ENCODE data around the gene GNG10. TPM values are rescaled to one million over a fixed set of nuclear protein-coding genes. Genes with fewer than 3 reads are reported as not detected.
A peak's percentile ranks its signal among the peaks of the same experiment; 100 is the strongest.

GNG10 gene
- total and polyA plus RNA-seq, 2 of the 4 experiments (the other 2 are of a cell fraction): 48.8 to 72.7 TPM

GRCh38 chr9:111657051-111657450 is 4.4 kb upstream of the GNG10 start:
- H3K9me1 ChIP-seq (ENCODE audit: insufficient read depth, low read length): no peaks in the 10 kb centered on the region
- CTCF ChIA-PET: no interaction called here
- TF ChIP-seq CHD1 (IDR thresholded peaks at IDR 0.05; ENCODE audit: low read depth, low read length): no peak
- no peak for TF ChIP-seq RAD21 (IDR thresholded peaks at IDR 0.05; ENCODE audit: low read length)
- no peak for TF ChIP-seq POLR2A (IDR thresholded peaks at IDR 0.05; ENCODE audit: low read depth, low read length)
- no peak for TF ChIP-seq MAZ (IDR thresholded peaks at IDR 0.05; ENCODE audit: borderline replicate concordance, low read depth, low read length)
- TF ChIP-seq MXI1 (IDR thresholded peaks at IDR 0.05; ENCODE audit: borderline replicate concordance, low read depth, low read length): no peak
- TF ChIP-seq MAFK (IDR thresholded peaks at IDR 0.05; ENCODE audit: low read depth, low read length): no peak
- no peak for TF ChIP-seq CEBPB (IDR thresholded peaks at IDR 0.05; ENCODE audit: low read depth, low read length)
- TF ChIP-seq BHLHE40 (IDR thresholded peaks at IDR 0.05; ENCODE audit: low read depth, low read length): no peak
- TF ChIP-seq ELK1 (IDR thresholded peaks at IDR 0.05; ENCODE audit: borderline replicate concordance, low read depth, low read length): no peak
- TF ChIP-seq RFX5 (IDR thresholded peaks at IDR 0.05; ENCODE audit: low read depth, low read length): no peak
- no peak for TF ChIP-seq USF2 (IDR thresholded peaks at IDR 0.05; ENCODE audit: low read depth, low read length)
- TF ChIP-seq FOS (IDR thresholded peaks at IDR 0.05; ENCODE audit: low read depth, low read length): no peak
- TF ChIP-seq RCOR1 (IDR thresholded peaks at IDR 0.05; ENCODE audit: insufficient replicate concordance, low read length): no peak
- TF ChIP-seq NFE2L2 (IDR thresholded peaks at IDR 0.05; ENCODE audit: low read depth, low read length): no peak
- TF ChIP-seq SMC3 (IDR thresholded peaks at IDR 0.05; ENCODE audit: low read depth, low read length): no peak
- DNase-seq: no peak
- H2BK120ac ChIP-seq (ENCODE audit: low read depth, low read length): no peak overlapping the region
- H3K56ac ChIP-seq (ENCODE audit: extremely low read depth, insufficient read depth, low read length): 0 out of 2 replicates have a peak overlapping the region, but pooled peaks have one; percentile 1
- POLR2A ChIA-PET (ENCODE audit: unreplicated experiment): no interaction called here
- no peak overlapping the region for H3K18ac ChIP-seq (ENCODE audit: low read depth, low read length)
- H3K79me1 ChIP-seq (ENCODE audit: low read depth in 1 of 2, low read length in 2 of 2): peaks cover 3% of the 10 kb centered on the region in 2 experiments; a peak in 2 of 4 replicates
- H2BK5ac ChIP-seq (ENCODE audit: low read depth, low read length, poor library complexity, severe bottlenecking): no peak overlapping the region
- no peak overlapping the region for H3K4ac ChIP-seq (ENCODE audit: low read depth, low read length)
- H3K9ac ChIP-seq (ENCODE audit: low read depth, low read length): no peak overlapping the region
- H3K36me3 ChIP-seq (ENCODE audit: control insufficient read depth, insufficient read depth, low read length): peaks cover 9% of the 10 kb centered on the region
- H3K27ac ChIP-seq (ENCODE audit: insufficient read depth, low read length): no peak overlapping the region
- in situ Hi-C loops (cut with MboI; ENCODE audit: low sequenced_read_pairs): no loop called here
- H2AK9ac ChIP-seq (replicated peaks; ENCODE audit: low read depth, low read length, poor library complexity): no peak overlapping the region
- no peaks in the 10 kb centered on the region for H3K9me3 ChIP-seq (ENCODE audit: control insufficient read depth, insufficient read depth, low read length)
- no TSS peak for BruUV-seq (replicated peaks)
- 100% methylated on average over 2 of the region's 6 CpGs; no CpG with 5 or more reads in 1 of the 2 experiments for WGBS, 2 experiments (ENCODE audit: extremely low coverage in 2 of 2, insufficient read length in 1 of 2)
- H4K20me1 ChIP-seq (ENCODE audit: insufficient read depth, low read length): peaks cover 2% of the 10 kb centered on the region; the same call in 1 of the 2 replicates
- no peak overlapping the region for H3K4me2 ChIP-seq (ENCODE audit: low read depth, low read length)
- H2BK15ac ChIP-seq (ENCODE audit: low read depth, low read length): no peak overlapping the region
- H3K4me1 ChIP-seq (ENCODE audit: control insufficient read depth, insufficient read depth, low read length): no peaks in the 10 kb centered on the region
- no peak overlapping the region for H4K8ac ChIP-seq (ENCODE audit: low read depth in 2 of 2, low read length in 2 of 2)
- no peak overlapping the region for H3K14ac ChIP-seq (replicated peaks; ENCODE audit: low read depth, low read length)
- no peak overlapping the region for H3K23ac ChIP-seq (ENCODE audit: low read depth, low read length)
- H2AFZ ChIP-seq (replicated peaks; ENCODE audit: low read length, poor library complexity): no peak overlapping the region
- H2AK5ac ChIP-seq (ENCODE audit: low read depth, low read length): no peak overlapping the region
- H4K5ac ChIP-seq (ENCODE audit: low read depth, low read length): no peak overlapping the region
- dilution Hi-C loops (cut with HindIII; ENCODE audit: low sequenced_read_pairs, unreplicated experiment): no loop called here
- ATAC-seq (ENCODE audit: low read depth): no peak
- H3K4me3 ChIP-seq (ENCODE audit: insufficient read depth, low read depth, low read length): no peak overlapping the region
- no peak overlapping the region for H4K91ac ChIP-seq (ENCODE audit: insufficient read depth, low read depth, low read length)
- intact Hi-C loops (cut with micrococcal nuclease): no loop called here
- H2BK20ac ChIP-seq (ENCODE audit: low read depth, low read length): no peak overlapping the region
- no peaks in the 10 kb centered on the region for H3K27me3 ChIP-seq (ENCODE audit: control insufficient read depth, insufficient read depth, low read length)

Data from IMR-90 (cell line).